ENCODE results near the gene C11orf87.

The C11orf87 gene

GRCh38 chr11:109443052-109443451, 21.1 kb downstream of the C11orf87 start:
- no peak for DNase-seq

- no peak for DNase-seq
Measured at GRCh38 chr11:109454857-109455256, 32.9 kb downstream of the C11orf87 start.

Data from central memory CD4-positive, alpha-beta T cell (primary cell).